IMR-90 (cell line): ENCODE data around the gene HYAL3. TPM values are rescaled to one million over a fixed set of nuclear protein-coding genes. Genes with fewer than 3 reads are reported as not detected.

ENCODE experiments used
- ATAC-seq: fragments of 200-7000 bp; cut with Tn5 transposase; 2 replicates; pipeline ENCODE4 v1.9.1; 2020; ENCODE audit warnings: low read depth, mild to moderate bottlenecking, moderate library complexity
- BruUV-seq: library from RNA; stranded (reverse); fragments of 400-500 nt; replicated peaks from 2 replicates; lab custom pipeline; 2021; lab: Mats Ljungman, UMichigan
- CTCF ChIA-PET: fragments of 300-600 bp; formaldehyde crosslinking; extraction: SDS; loops from one replicate; lab custom pipeline; 2021; ENCODE audit warnings: antibody characterized with exemption; lab: Yijun Ruan, JAX
- POLR2A ChIA-PET: fragments of 300-600 bp; sonication (Branson Sonifier 250); formaldehyde crosslinking; loops from one replicate; lab custom pipeline; 2022; ENCODE audit warnings: antibody characterized with exemption; ENCODE audit not compliant: unreplicated experiment; lab: Charles Lee
- DNase-seq: peaks from one replicate; pipeline ENCODE4 v3.0.0; 2013
- H2AFZ ChIP-seq: replicated peaks from 2 replicates; pipeline ENCODE3; 2013; ENCODE audit warnings: low read length, mild to moderate bottlenecking; ENCODE audit not compliant: poor library complexity
- H2AK5ac ChIP-seq: 2 replicates; pipeline ENCODE4 v1.6.1; 2013; ENCODE audit warnings: low read depth, low read length, inconsistent platforms
- H2AK9ac ChIP-seq: replicated peaks from 2 replicates; pipeline ENCODE3; 2013; ENCODE audit warnings: mild to moderate bottlenecking, low read depth, low read length, moderate library complexity; ENCODE audit not compliant: poor library complexity
- H2BK120ac ChIP-seq: 2 replicates; pipeline ENCODE4 v1.6.1; 2013; ENCODE audit warnings: low read depth, low read length, inconsistent platforms
- H2BK15ac ChIP-seq: 3 replicates; pipeline ENCODE4 v1.6.1; 2013; ENCODE audit warnings: low read depth, low read length, inconsistent platforms
- H2BK20ac ChIP-seq: 2 replicates; pipeline ENCODE4 v1.6.1; 2013; ENCODE audit warnings: low read depth, mild to moderate bottlenecking, inconsistent platforms, low read length, moderate library complexity
- H2BK5ac ChIP-seq: 2 replicates; pipeline ENCODE4 v1.6.1; 2013; ENCODE audit warnings: mild to moderate bottlenecking, low read depth, low read length, inconsistent platforms; ENCODE audit not compliant: poor library complexity, severe bottlenecking
- H3K14ac ChIP-seq: replicated peaks from 2 replicates; pipeline ENCODE4 v1.6.1; 2013; ENCODE audit warnings: low read depth, low read length, inconsistent platforms
- H3K18ac ChIP-seq: 2 replicates; pipeline ENCODE4 v1.6.1; 2013; ENCODE audit warnings: low read depth, low read length, control low read depth
- H3K23ac ChIP-seq: 2 replicates; pipeline ENCODE4 v1.6.1; 2013; ENCODE audit warnings: low read depth, low read length, inconsistent platforms
- H3K27ac ChIP-seq: 2 replicates; pipeline ENCODE4 v1.5.1; 2013; ENCODE audit warnings: mild to moderate bottlenecking, control low read depth, low read length; ENCODE audit not compliant: insufficient read depth
- H3K27me3 ChIP-seq: 2 replicates; pipeline ENCODE4 v1.6.1; 2013; ENCODE audit warnings: low read length; ENCODE audit not compliant: control insufficient read depth, insufficient read depth
- H3K36me3 ChIP-seq: 2 replicates; pipeline ENCODE4 v1.6.1; 2013; ENCODE audit warnings: low read length, mixed read lengths; ENCODE audit not compliant: control insufficient read depth, insufficient read depth
- H3K4ac ChIP-seq: 2 replicates; pipeline ENCODE4 v1.6.1; 2013; ENCODE audit warnings: low read depth, low read length, inconsistent platforms
- H3K4me1 ChIP-seq: 2 replicates; pipeline ENCODE4 v1.6.1; 2013; ENCODE audit warnings: low read length, mixed read lengths; ENCODE audit not compliant: control insufficient read depth, insufficient read depth
- H3K4me2 ChIP-seq: 2 replicates; pipeline ENCODE4 v1.6.1; 2013; ENCODE audit warnings: low read depth, mild to moderate bottlenecking, control low read depth, low read length, moderate library complexity
- H3K4me3 ChIP-seq: 2 replicates; pipeline ENCODE4 v1.5.1; 2013; ENCODE audit warnings: low read depth, mild to moderate bottlenecking, control low read depth, low read length, moderate library complexity; ENCODE audit not compliant: insufficient read depth
- H3K56ac ChIP-seq: 2 replicates; pipeline ENCODE4 v1.6.1; 2013; ENCODE audit warnings: low read length, inconsistent platforms; ENCODE audit not compliant: insufficient read depth; ENCODE audit errors: extremely low read depth
- H3K79me1 ChIP-seq, 2 experiments: 2 replicates each; pipeline ENCODE4 v1.6.1; 2013; ENCODE audit warnings: low read length in 2 of 2, inconsistent platforms in 1 of 2, low read depth in 1 of 2
- H3K9ac ChIP-seq: 2 replicates; pipeline ENCODE4 v1.6.1; 2013; ENCODE audit warnings: low read depth, low read length, control low read depth
- H3K9me1 ChIP-seq: 2 replicates; pipeline ENCODE4 v1.6.1; 2013; ENCODE audit warnings: low read length, inconsistent platforms; ENCODE audit not compliant: insufficient read depth
- H3K9me3 ChIP-seq: 2 replicates; pipeline ENCODE4 v1.6.1; 2013; ENCODE audit warnings: low read length; ENCODE audit not compliant: control insufficient read depth, insufficient read depth
- H4K20me1 ChIP-seq: 2 replicates; pipeline ENCODE4 v1.6.1; 2013; ENCODE audit warnings: low read length, inconsistent platforms; ENCODE audit not compliant: insufficient read depth
- H4K5ac ChIP-seq: 2 replicates; pipeline ENCODE4 v1.6.1; 2013; ENCODE audit warnings: mild to moderate bottlenecking, low read depth, low read length, control low read depth
- H4K8ac ChIP-seq, 2 experiments: 2 replicates each; pipeline ENCODE4 v1.6.1; 2013; ENCODE audit warnings: low read depth in 2 of 2, low read length in 2 of 2, control low read depth in 1 of 2, inconsistent platforms in 1 of 2
- H4K91ac ChIP-seq: 2 replicates; pipeline ENCODE4 v1.6.1; 2013; ENCODE audit warnings: low read depth, low read length, inconsistent platforms; ENCODE audit not compliant: insufficient read depth
- BHLHE40 ChIP-seq: fragments of 150-350 bp; IDR thresholded peaks from 2 replicates; pipeline ENCODE4 v1.6.1; 2016; ENCODE audit warnings: mild to moderate bottlenecking, low read depth, low read length
- CEBPB ChIP-seq: IDR thresholded peaks from 2 replicates; pipeline ENCODE4 v1.6.1; 2012; ENCODE audit warnings: low read depth, low read length, improper control_type of control experiment
- CTCF ChIP-seq: conservative IDR thresholded peaks from 2 replicates; pipeline ENCODE4 v1.5.1; 2012; ENCODE audit warnings: mild to moderate bottlenecking, low read depth, low read length, improper control_type of control experiment
- ELK1 ChIP-seq: fragments of 150-350 bp; IDR thresholded peaks from 2 replicates; pipeline ENCODE4 v1.6.1; 2016; ENCODE audit warnings: low read depth, mild to moderate bottlenecking, low read length, moderate library complexity, borderline replicate concordance
- FOS ChIP-seq: fragments of 150-350 bp; IDR thresholded peaks from 2 replicates; pipeline ENCODE4 v1.6.1; 2016; ENCODE audit warnings: low read depth, low read length
- POLR2A ChIP-seq: IDR thresholded peaks from 2 replicates; pipeline ENCODE4 v1.6.1; 2012; ENCODE audit warnings: mild to moderate bottlenecking, low read depth, low read length
- RFX5 ChIP-seq: IDR thresholded peaks from 2 replicates; pipeline ENCODE4 v1.8.0; 2012; ENCODE audit warnings: low read depth, mild to moderate bottlenecking, low read length, moderate library complexity
- SMC3 ChIP-seq: fragments of 150-350 bp; IDR thresholded peaks from 2 replicates; pipeline ENCODE4 v1.6.1; 2016; ENCODE audit warnings: low read depth, mild to moderate bottlenecking, antibody characterized with exemption, low read length, moderate library complexity
- USF2 ChIP-seq: fragments of 150-350 bp; IDR thresholded peaks from 2 replicates; pipeline ENCODE4 v1.6.1; 2017; ENCODE audit warnings: mild to moderate bottlenecking, antibody characterized with exemption, low read length, low read depth
- WGBS, 2 experiments: methylation state at CpG; one replicate each; pipeline versions ENCODE4 v1.1.5 to v1.1.7; 2013; ENCODE audit warnings: missing lambda C conversion rate in 2 of 2; ENCODE audit not compliant: insufficient read length in 1 of 2; ENCODE audit errors: extremely low coverage in 2 of 2; 5-methylcytosine and 5-hydroxymethylcytosine counted together
- dilution Hi-C: fragments of 300-500 bp; cut with HindIII; formaldehyde crosslinking; loops from one replicate; pipeline ENCODE4 v1.14.3; 2018; ENCODE audit warnings: low sequenced_read_pairs; ENCODE audit not compliant: unreplicated experiment
- in situ Hi-C: fragments of 300-500 bp; cut with MboI; formaldehyde crosslinking; loops from 3 replicates; pipeline ENCODE4 v1.14.3; 2019; ENCODE audit warnings: low sequenced_read_pairs, inconsistent platforms, mixed read lengths
- intact Hi-C: fragments of 100-400 bp; cut with micrococcal nuclease; formaldehyde crosslinking; loops from 2 replicates; pipeline ENCODE4 v1.10.0; 2022
- polyA plus RNA-seq, 3 experiments: library from polyadenylated mRNA; depleted of rRNA; stranded (reverse); fragments of >200 nt; gene quantifications; 2 replicates each; pipeline ENCODE4 v1.2.3, GENCODE V29; 2012; ENCODE audit warnings: low replicate concordance in 1 of 3
- total RNA-seq: library from RNA; depleted of rRNA; stranded (reverse); fragments of >200 nt; gene quantifications from 2 replicates; pipeline ENCODE4 v1.2.3, GENCODE V29; 2012

HYAL3 gene
- total and polyA plus RNA-seq, 2 of the 4 experiments (the other 2 are of a cell fraction): 2.7 to 5.7 TPM

- TF ChIP-seq POLR2A (peak; percentile 90), BHLHE40 (peak; percentile 98), SMC3 (no peak)
Measured at GRCh38 chr3:50337175-50337861, 38.1 kb upstream of the HYAL3 start (continued).

GRCh38 chr3:50336452-50337174 lies 37.4 kb upstream of the HYAL3 start:
- peaks cover 26% of the 10 kb centered on the region for H3K9me1 ChIP-seq
- peak overlapping the region; percentile 84 for H3K23ac ChIP-seq
- H3K4me3 ChIP-seq: peak overlapping the region; percentile 73
- BruUV-seq: TSS peak; percentile 22
- peak overlapping the region; percentile 91 for H3K9ac ChIP-seq
- H3K18ac ChIP-seq: peak overlapping the region; percentile 8
- peak overlapping the region; percentile 10; the same call in 1 of the 2 replicates for H2BK120ac ChIP-seq
- no peak overlapping the region for H2BK20ac ChIP-seq
- ChIA-PET CTCF (interaction anchor here (0.8 to 1.2 kb wide), 2 partner anchors 9 to 13 kb away, joined by 4 read pairs; partner anchors contain the start of gene TUSC2), POLR2A (interaction anchor here (0.7 to 1.4 kb wide), 4 partner anchors 9 to 44 kb away, joined by 3 to 6 read pairs (median 4); partner anchors contain the start of genes IFRD2 and TUSC2)
- H4K20me1 ChIP-seq: peaks cover 46% of the 10 kb centered on the region
- peak overlapping the region; percentile 92 for H3K4me2 ChIP-seq
- H2AFZ ChIP-seq: peak overlapping the region; percentile 94
- H4K5ac ChIP-seq: peak overlapping the region; percentile 26; the same call in 1 of the 2 replicates
- H3K27me3 ChIP-seq: no peaks in the 10 kb centered on the region
- dilution Hi-C loops: no loop called here
- H3K27ac ChIP-seq: peak overlapping the region; percentile 84
- intact Hi-C loops: no loop called here
- H3K14ac ChIP-seq: peak overlapping the region; percentile 96
- TF ChIP-seq USF2 (no peak), RFX5 (no peak), CEBPB (no peak), FOS (no peak), ELK1 (no peak), CTCF (no peak)
- peak overlapping the region; percentile 99 for H2AK9ac ChIP-seq
- in situ Hi-C loops: loop anchor here (25.0 kb wide), 3 partner anchors 1051 to 1826 kb away; partner anchors contain the start of genes ABHD14B, GPR62, MANF and PCBP4
- peaks cover 10% of the 10 kb centered on the region for H3K36me3 ChIP-seq
- H3K79me1 ChIP-seq: peaks cover 22 to 67% of the 10 kb centered on the region in 2 experiments; a peak in 3 of 4 replicates
- H3K4ac ChIP-seq: peak overlapping the region; percentile 90
- ATAC-seq (peak; percentile 28), DNase-seq (peak; percentile 28)
- H2AK5ac ChIP-seq: peak overlapping the region; percentile 96
- WGBS, 2 experiments: 0% methylated on average over 27 of the region's 31 CpGs; no CpG with 5 or more reads in 1 of the 2 experiments
- H2BK5ac ChIP-seq: peak overlapping the region; percentile 81
- H4K8ac ChIP-seq: peak overlapping the region; percentile 92 to 96
- H3K9me3 ChIP-seq: no peaks in the 10 kb centered on the region
- H3K56ac ChIP-seq: peak overlapping the region; percentile 94
- peak overlapping the region; percentile 96 for H4K91ac ChIP-seq
- H2BK15ac ChIP-seq: 0 out of 3 replicates have a peak overlapping the region, but pooled peaks have one; percentile 47
- H3K4me1 ChIP-seq: peaks cover 32% of the 10 kb centered on the region
